Ectodermal cell (in vitro differentiated cells): ENCODE measurements around the gene NRIP2.

ENCODE experiments used
- H3K27ac ChIP-seq: 2 replicates; pipeline ENCODE4 v1.7.0; 2013; ENCODE audit warnings: mild to moderate bottlenecking, low read depth, low read length; ENCODE audit not compliant: insufficient read depth, poor library complexity, severe bottlenecking
- H3K27me3 ChIP-seq: 2 replicates; pipeline ENCODE4 v1.7.0; 2013; ENCODE audit warnings: mild to moderate bottlenecking, low read length; ENCODE audit not compliant: insufficient read depth, control insufficient read depth, poor library complexity, severe bottlenecking
- H3K36me3 ChIP-seq: one replicate; pipeline ENCODE4 v1.7.0; 2013; ENCODE audit warnings: low read length; ENCODE audit not compliant: control insufficient read depth, insufficient read depth
- H3K4me1 ChIP-seq: one replicate; pipeline ENCODE4 v1.7.0; 2013; ENCODE audit warnings: low read length; ENCODE audit not compliant: control insufficient read depth, insufficient read depth
- H3K4me3 ChIP-seq: 2 replicates; pipeline ENCODE4 v1.7.0; 2013; ENCODE audit warnings: low read depth, low read length, control low read depth; ENCODE audit not compliant: insufficient read depth
- H3K9me3 ChIP-seq: 2 replicates; pipeline ENCODE4 v1.7.0; 2013; ENCODE audit warnings: mild to moderate bottlenecking, low read length, moderate library complexity; ENCODE audit not compliant: control insufficient read depth
- whole genome bisulfite sequencing, 2 experiments: methylation state at CpG; one replicate each; pipeline ENCODE4 v1.1.7; 2013; ENCODE audit warnings: missing lambda C conversion rate in 2 of 2; 5-methylcytosine and 5-hydroxymethylcytosine counted together

The NRIP2 gene

GRCh38 chr12:2796187-2796666 is 38.6 kb downstream of the NRIP2 start:
- Histone ChIP-seq H3K36me3 (peaks cover 29% of the 10 kb centered on the region), H3K27ac (no peak overlapping the region), H3K4me3 (peak overlapping the region; percentile 53), H3K9me3 (no peaks in the 10 kb centered on the region), H3K4me1 (no peaks in the 10 kb centered on the region), H3K27me3 (peaks cover 21% of the 10 kb centered on the region)
- WGBS, 2 experiments, result 15 to 16% methylated on average over 14 of the region's 14 CpGs

DNA sequence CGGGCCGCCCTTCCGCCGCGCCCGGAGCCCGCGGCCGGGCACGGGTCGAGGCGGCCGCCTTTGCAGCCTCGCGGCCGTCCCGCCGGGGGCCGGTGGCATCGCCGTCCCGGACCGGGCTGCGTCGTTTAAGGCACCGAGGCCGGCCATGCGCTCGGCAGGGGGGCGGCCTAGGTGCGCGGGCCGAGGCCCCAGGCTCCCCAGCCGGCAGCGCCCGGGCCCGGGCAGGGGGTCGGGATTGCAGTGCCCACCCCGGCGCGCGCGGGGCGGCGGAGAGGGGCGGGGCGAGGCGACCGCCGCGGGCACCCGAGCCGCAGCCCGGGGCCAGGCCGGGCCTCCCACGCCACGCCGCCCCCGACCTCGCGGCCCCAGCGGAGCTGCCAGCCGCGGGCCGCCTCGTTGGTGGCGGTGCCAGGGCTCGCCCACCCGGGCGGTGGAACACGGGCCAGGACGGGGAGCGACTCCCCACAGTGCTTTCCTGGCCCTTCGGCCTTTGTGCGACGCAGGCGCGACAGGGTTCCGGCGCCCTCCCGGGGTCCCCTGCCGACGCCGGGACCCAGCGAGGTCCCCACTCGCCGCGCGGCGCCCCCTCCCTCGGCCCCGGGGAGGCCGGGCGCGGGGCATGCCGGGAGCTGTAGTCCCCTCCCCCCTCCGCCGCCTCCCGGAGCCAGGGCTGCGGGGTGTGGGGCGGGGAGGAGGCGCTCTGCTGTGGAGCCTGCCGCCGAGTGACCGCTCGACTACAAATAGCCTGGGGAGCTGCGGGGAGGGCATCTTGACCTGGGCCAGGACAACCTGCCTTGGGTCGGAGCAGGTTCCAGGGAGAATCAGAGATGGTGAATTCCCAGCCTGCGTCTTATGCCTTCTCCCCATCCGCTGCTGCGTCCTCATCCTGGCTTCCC is 39.3 kb downstream of the NRIP2 start:
- H3K27ac ChIP-seq, result no peak overlapping the region

GRCh38 chr12:2794736-2795289 is 40.0 kb downstream of the NRIP2 start, which contains the start of gene FKBP4:
Gene FKBP4 (plus strand): TSS chr12:2794970. CDS start chr12:2795140, 170 bp downstream.
- Histone ChIP-seq H3K4me1 (no peaks in the 10 kb centered on the region), H3K36me3 (peaks cover 19% of the 10 kb centered on the region), H3K9me3 (no peaks in the 10 kb centered on the region), H3K27me3 (peaks cover 21% of the 10 kb centered on the region), H3K4me3 (peak within 1 kb of the TSS; percentile 53), H3K27ac (no peak within 1 kb of the TSS)
- WGBS, 2 experiments, result 0% methylated on average over 63 of the region's 63 CpGs

More for the DNA sequence above, 39.3 kb downstream of the NRIP2 start:
- WGBS, 2 experiments, result 0 to 1% methylated on average over 111 of the region's 111 CpGs
- H3K36me3 ChIP-seq, result peaks cover 23% of the 10 kb centered on the region
- peaks cover 21% of the 10 kb centered on the region for H3K27me3 ChIP-seq
- H3K9me3 ChIP-seq, result no peaks in the 10 kb centered on the region
- peak overlapping the region; percentile 53 for H3K4me3 ChIP-seq
- H3K4me1 ChIP-seq, result no peaks in the 10 kb centered on the region

- Histone ChIP-seq H3K4me1 (no peaks in the 10 kb centered on the region), H3K27ac (no peak overlapping the region), H3K36me3 (peaks cover 17% of the 10 kb centered on the region), H3K9me3 (no peaks in the 10 kb centered on the region), H3K4me3 (peak overlapping the region; percentile 53), H3K27me3 (peaks cover 24% of the 10 kb centered on the region)
- 4 to 5% methylated on average over 49 of the region's 49 CpGs for WGBS, 2 experiments
These were observed 40.6 kb downstream of the NRIP2 start for GRCh38 chr12:2794191-2794735.

- peaks cover 10% of the 10 kb centered on the region for H3K36me3 ChIP-seq
- no peak overlapping the region for H3K4me3 ChIP-seq
- no peaks in the 10 kb centered on the region for H3K9me3 ChIP-seq
- no peak overlapping the region for H3K27ac ChIP-seq
- WGBS, 2 experiments, result 94 to 95% methylated on average over 21 of the region's 21 CpGs
- H3K4me1 ChIP-seq, result no peaks in the 10 kb centered on the region
- peaks cover 28% of the 10 kb centered on the region for H3K27me3 ChIP-seq
These were observed 41.3 kb downstream of the NRIP2 start for GRCh38 chr12:2793561-2793960.

DNA sequence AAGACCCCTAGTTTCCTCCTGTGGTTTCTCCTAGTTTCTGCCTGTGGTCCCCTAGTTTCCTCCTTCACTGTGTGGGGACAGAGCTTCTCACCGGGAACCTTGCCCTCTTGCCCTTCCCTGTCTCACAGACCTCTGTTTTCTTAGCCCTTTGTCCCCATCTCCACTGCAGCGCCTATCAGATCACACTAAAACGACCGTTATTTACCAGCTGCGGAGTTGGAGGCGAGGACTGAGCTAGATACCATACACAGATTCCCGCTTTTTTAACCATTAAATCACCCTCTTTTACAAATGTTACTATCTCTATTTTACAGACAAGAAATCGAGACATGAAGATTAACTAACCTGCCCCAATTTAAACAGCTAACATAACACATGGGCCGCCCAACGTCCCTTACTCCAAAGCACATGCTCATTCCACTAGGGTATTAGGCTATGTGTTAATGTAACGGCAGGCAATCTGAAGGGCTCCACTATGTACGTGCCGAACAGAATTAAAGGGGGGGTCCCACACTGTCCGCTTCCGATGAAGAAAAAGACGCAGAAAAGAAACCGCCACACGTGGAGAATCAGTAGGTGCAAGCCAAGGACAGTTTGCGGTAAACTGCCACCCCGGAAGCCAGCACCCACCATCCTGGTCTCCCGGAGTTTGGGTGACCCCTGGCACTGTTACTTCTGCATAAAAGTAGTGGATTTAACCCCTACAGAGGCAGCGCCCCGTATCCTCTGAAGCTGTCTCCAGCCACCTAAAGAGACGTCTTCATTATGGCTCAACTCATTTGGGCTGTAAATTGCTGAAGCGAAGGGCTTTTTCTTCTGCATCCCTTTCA is 41.9 kb downstream of the NRIP2 start:
- Histone ChIP-seq H3K4me1 (no peaks in the 10 kb centered on the region), H3K9me3 (no peaks in the 10 kb centered on the region), H3K36me3 (peaks cover 5% of the 10 kb centered on the region), H3K4me3 (no peak overlapping the region), H3K27ac (no peak overlapping the region), H3K27me3 (peaks cover 28% of the 10 kb centered on the region)
- WGBS, 2 experiments, result 74 to 77% methylated on average over 23 to 25 of the region's 25 CpGs

GRCh38 chr12:2791089-2791488 is 43.7 kb downstream of the NRIP2 start:
- Histone ChIP-seq H3K36me3 (no peaks in the 10 kb centered on the region), H3K4me1 (no peaks in the 10 kb centered on the region), H3K27me3 (peaks cover 28% of the 10 kb centered on the region), H3K27ac (no peak overlapping the region), H3K9me3 (no peaks in the 10 kb centered on the region), H3K4me3 (no peak overlapping the region)
- 82 to 89% methylated on average over 6 of the region's 6 CpGs for WGBS, 2 experiments

DNA sequence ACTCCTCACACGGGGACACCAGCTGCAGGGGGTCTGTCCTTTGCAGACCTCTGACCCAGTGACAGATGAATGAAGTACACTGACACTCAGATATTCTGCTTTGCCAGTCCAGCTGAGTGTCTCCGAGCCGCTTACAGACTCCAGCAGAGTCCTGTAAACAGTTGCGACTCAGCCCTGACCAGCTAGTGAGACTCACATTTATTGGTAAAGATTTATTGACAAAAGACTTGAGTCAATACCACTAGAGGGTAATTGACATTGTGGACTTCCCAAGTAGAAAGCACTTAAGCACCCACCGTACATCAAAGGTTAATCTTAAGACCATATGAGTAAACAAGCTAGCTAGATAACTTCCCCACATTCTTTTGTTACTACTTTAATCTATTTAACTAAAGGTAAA is 49.8 kb downstream of the NRIP2 start:
- no peaks in the 10 kb centered on the region for H3K4me1 ChIP-seq
- no peaks in the 10 kb centered on the region for H3K9me3 ChIP-seq
- no peak overlapping the region for H3K4me3 ChIP-seq
- H3K27ac ChIP-seq, result no peak overlapping the region
- WGBS, 2 experiments, result 59 to 65% methylated on average over 5 of the region's 5 CpGs
- H3K36me3 ChIP-seq, result no peaks in the 10 kb centered on the region
- H3K27me3 ChIP-seq, result peaks cover 36% of the 10 kb centered on the region

DNA sequence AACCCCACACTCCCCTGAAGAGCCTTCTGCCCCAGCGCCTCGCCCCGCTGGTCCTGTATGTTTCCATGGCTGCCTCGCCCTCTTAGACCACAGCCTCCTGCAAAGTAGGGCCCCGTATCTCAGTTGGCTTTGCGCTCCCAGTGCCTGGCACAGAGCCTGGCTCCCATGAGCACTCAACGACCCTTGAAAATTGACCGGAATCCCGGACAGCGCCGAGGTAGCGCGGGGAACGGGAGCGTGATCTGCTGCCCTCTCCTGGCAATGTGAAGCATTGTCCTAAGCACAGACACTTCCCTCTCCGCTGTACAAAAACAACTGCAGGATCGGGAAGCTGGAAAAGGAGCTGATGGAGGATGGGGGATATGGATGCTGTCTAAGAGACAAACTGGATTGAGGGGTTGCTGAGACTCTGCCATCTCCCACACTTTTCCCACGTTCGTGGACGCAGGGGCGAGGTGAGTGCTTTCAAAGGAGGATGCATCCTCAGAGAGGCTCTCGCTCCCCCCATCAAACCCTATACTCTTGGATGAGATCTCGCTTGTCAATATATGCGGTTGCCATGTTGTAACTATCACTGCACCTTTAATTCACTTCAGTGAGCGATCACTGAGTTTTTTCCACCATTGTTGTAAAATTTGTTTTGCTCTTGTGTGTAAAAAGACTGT is 50.8 kb downstream of the NRIP2 start:
- WGBS, 2 experiments, result 25% methylated on average over 24 to 25 of the region's 25 CpGs
- no peak overlapping the region for H3K4me3 ChIP-seq

More for the DNA sequence above, 50.8 kb downstream of the NRIP2 start:
- H3K27me3 ChIP-seq, result peaks cover 31% of the 10 kb centered on the region
- no peak overlapping the region for H3K27ac ChIP-seq
- H3K4me1 ChIP-seq, result no peaks in the 10 kb centered on the region
- no peaks in the 10 kb centered on the region for H3K36me3 ChIP-seq
- H3K9me3 ChIP-seq, result no peaks in the 10 kb centered on the region
